GM12801 (cell line): Measurements from ENCODE around the gene STUM.

Experiments
- TF ChIP-seq, protein P1 (sequence below): IDR thresholded peaks from one replicate; pipeline ENCODE4 v1.5.1; 2011; ENCODE audit warnings: control low read depth; ENCODE audit not compliant: insufficient read length; ENCODE audit errors: extremely low read depth

STUM gene

DNA sequence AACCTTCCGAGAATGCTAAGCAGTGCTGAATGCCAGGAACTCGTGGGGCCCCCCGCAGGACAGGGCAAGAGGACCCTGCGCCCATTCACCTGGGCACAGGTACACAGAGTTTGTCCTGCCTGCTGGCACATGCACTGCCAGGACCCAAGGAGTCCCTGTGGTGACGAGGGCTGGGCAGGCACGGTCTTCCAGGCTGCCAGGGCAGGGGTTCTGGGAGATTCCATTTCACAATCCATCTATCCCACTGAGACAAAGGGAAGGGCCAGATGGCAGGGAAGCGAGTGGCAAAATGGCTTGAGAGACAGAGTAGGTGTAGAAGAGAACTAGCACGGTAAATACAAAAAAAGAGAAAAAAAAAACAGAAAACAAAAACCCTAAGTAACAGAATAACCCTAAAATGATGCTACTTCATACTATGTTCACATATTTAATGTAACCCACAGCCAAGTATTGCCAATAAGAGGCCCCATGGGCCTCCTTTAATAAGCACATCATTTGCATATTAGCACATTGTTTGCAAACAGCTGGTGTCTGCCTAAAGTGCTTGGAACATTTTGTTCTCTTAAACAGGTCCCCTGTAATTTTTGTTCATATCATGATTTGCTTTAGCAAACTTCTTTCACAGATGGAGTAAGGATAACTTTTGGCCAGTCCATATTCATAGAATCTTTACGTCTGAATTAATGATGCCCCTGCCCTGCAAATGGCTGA is 83.8 kb downstream of the STUM start:
- TF ChIP-seq, protein P1, sequence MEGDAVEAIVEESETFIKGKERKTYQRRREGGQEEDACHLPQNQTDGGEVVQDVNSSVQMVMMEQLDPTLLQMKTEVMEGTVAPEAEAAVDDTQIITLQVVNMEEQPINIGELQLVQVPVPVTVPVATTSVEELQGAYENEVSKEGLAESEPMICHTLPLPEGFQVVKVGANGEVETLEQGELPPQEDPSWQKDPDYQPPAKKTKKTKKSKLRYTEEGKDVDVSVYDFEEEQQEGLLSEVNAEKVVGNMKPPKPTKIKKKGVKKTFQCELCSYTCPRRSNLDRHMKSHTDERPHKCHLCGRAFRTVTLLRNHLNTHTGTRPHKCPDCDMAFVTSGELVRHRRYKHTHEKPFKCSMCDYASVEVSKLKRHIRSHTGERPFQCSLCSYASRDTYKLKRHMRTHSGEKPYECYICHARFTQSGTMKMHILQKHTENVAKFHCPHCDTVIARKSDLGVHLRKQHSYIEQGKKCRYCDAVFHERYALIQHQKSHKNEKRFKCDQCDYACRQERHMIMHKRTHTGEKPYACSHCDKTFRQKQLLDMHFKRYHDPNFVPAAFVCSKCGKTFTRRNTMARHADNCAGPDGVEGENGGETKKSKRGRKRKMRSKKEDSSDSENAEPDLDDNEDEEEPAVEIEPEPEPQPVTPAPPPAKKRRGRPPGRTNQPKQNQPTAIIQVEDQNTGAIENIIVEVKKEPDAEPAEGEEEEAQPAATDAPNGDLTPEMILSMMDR = no peak

DNA sequence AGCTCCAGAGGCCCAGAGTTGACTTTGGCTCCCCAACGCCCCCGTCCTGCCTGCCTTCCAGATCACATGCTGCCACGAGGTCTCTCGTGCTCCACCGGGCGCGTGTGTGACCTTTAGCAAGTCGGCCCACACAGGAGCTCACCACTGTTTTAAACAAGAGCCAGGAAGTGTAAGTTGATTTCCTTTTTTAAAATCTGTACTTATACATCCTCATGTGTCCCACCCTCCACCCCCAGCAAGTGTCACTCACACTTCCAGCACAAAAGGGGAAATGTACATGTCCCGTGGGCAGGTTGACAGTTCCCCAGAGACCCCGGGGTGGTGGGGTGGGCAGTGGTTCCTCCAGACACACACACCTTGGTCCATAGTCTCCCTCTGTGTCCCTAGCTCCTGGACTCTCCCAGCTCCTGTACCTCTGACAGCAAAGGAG is 84.4 kb downstream of the STUM start:
- TF ChIP-seq, protein P1 = no peak

DNA sequence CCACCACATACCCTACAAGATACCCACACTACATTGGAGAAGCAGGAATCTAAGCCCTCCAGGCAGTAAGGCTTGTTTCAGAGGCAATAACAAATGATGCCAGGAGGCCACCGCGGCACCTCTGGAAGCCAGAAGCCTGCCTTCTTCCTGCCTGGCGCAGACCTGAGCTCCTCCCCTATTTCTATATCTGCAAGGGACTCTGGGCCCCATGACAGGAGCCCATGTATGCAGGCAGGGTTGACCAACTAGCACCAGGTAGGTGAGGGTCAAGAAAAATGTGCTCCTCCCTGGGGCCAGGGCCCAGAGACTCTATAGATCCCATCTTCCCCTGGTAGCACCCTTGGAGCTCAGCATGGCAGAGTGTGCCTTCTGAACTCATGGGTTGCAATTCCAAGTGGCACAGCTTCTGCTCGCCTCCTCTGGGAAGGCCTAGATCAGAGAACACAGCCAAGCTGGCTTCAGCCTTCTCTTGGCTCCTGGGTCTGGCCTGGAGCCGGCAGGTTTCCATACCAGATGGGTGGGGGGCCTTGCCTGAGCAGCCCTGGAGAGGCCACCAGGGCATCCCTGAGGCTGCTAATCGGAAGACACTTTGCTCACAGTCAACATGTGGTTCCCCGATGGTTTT is 85.1 kb downstream of the STUM start:
- TF ChIP-seq, protein P1 = no peak

DNA sequence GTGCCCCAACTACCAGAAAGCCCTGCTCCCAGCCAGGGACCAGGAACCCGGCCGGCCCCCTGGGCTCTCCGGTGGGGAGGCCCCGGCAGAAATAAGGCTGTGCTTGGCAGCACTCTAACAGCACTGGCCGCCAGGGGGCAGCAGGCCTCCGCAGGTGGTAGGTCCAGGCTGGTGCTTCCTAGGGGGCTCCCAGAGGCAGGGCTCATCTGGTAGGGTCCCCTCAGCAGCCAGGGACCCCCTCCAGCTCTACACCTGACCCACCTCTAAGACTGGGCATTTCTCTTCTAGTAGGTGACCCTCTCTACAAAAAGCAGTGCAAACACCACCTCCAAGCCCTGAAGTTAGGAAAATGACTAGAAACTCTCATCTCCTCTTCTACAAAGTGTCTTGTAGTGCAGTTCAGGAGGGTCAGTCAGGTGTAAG is 85.6 kb downstream of the STUM start:
- TF ChIP-seq, protein P1 = no peak

DNA sequence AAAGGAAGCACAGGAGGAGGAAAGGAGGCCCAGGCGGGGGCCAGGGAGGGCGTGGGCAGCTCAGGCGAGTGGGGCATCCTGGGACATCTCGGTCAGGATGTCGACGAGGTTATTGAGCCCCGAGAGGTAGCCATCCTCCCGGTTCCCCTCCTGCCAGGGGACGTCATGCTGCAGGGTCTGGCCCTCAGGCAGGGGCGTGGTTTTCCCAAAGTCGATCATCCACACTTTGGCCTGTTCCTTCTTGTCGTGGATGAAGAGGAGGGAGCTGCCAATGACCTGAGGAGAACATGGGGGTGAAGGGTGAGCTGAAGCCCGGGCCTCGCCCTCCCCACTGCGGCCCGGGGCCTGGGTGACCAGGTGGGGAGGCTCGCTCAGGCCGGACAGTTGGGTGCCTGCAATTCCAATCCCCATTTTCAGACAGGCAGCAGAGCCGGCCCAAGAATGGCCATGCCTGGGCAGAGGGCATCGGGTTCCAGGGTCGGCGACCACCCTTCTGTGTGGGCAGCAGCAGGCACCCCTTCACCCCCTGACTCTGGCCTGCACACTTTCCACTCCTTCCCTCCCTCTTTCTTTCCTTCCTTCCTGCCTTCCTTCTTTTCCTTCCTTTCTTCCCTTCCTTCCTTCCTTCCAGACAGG is 86.2 kb downstream of the STUM start:
- TF ChIP-seq, protein P1 = no peak

DNA sequence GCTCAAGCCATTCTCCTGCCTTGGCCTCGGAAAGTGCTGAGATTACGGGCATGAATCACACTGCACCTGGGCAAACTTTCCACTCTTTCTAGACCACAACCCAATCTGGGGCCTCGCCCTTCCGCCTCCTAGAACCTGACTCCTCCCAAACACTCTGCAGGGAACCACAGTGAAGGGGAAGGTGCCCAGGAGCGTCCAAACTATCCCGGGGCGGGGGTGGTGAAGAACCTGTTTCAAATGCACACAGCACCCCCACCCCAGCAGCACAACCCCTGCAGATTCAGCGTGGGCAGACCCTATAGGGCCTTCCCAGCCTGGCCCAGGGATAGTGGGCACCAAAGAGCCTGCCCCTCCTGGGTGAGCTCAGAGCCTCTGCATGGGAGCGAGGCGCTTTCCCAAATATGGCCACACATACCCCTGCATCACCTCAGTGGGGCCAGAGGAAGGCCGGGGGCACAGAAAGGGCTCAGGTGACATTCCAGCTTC is 86.9 kb downstream of the STUM start:
- TF ChIP-seq, protein P1 = no peak

DNA sequence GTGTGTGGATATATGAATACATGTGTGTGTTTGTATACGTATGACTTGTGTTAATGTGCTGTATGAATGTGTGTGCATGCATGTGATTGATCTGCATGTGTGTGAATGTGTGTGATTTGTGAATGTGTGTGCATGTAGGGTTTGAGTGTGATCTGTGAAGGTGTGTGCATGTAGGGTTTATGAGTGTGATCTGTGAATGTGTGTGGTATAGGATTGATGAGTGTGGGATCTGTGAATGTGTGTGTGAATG is 88.2 kb downstream of the STUM start:
- TF ChIP-seq, protein P1 = no peak
